Subcutaneous abdominal adipose tissue (tissue), 5 donors: Measurements from ENCODE around the gene FPR2.
A peak's percentile ranks its signal among the peaks of the same experiment; 100 is the strongest.

Experiments used
- H3K27ac ChIP-seq: one replicate; pipeline ENCODE4 v1.7.0; 2013; ENCODE audit warnings: low read depth, mild to moderate bottlenecking, inconsistent platforms, low read length, moderate library complexity
- H3K27me3 ChIP-seq, 5 donors: one replicate each; pipeline ENCODE4 v1.7.0; 2013; ENCODE audit warnings: low read length in 5 of 5, inconsistent platforms in 1 of 5; ENCODE audit not compliant: control insufficient read depth in 5 of 5, insufficient read depth in 4 of 5
- H3K36me3 ChIP-seq, 5 donors: one replicate each; pipeline ENCODE4 v1.7.0; 2013; ENCODE audit warnings: low read length in 5 of 5; ENCODE audit not compliant: control insufficient read depth in 5 of 5, insufficient read depth in 5 of 5
- H3K4me1 ChIP-seq, 5 donors: one replicate each; pipeline ENCODE4 v1.7.0; 2013; ENCODE audit warnings: low read length in 5 of 5, mild to moderate bottlenecking in 3 of 5, moderate library complexity in 1 of 5; ENCODE audit not compliant: control insufficient read depth in 5 of 5, insufficient read depth in 5 of 5
- H3K4me3 ChIP-seq, 5 donors: one replicate each; pipeline ENCODE4 v1.7.0; 2013; ENCODE audit warnings: low read length in 5 of 5, low read depth in 1 of 5
- H3K9ac ChIP-seq, 5 donors: one replicate each; pipeline ENCODE4 v1.7.0; 2013; ENCODE audit warnings: low read length in 5 of 5, mild to moderate bottlenecking in 4 of 5, moderate library complexity in 3 of 5
- H3K9me3 ChIP-seq, 5 donors: one replicate each; pipeline ENCODE4 v1.7.0; 2013; ENCODE audit warnings: low read length in 5 of 5; ENCODE audit not compliant: control insufficient read depth in 5 of 5
- donor health status: healthy.
- donor health status: healthy.
- donor health status: healthy.
- donor health status: healthy.
- donor health status: healthy.

FPR2 gene

GRCh38 chr19:51739466-51740213 lies 21.3 kb upstream of the FPR2 start:
- Histone ChIP-seq H3K4me3 (no peak overlapping the region), H3K9ac (no peak overlapping the region), H3K4me1 (peaks cover 0 to 6% (median 0%) of the 10 kb centered on the region in 5 donors), H3K36me3 (no peaks in the 10 kb centered on the region), H3K27me3 (peaks cover 4 to 18% (median 11%) of the 10 kb centered on the region in 5 donors), H3K27ac (no peak overlapping the region), H3K9me3 (no peaks in the 10 kb centered on the region)

DNA sequence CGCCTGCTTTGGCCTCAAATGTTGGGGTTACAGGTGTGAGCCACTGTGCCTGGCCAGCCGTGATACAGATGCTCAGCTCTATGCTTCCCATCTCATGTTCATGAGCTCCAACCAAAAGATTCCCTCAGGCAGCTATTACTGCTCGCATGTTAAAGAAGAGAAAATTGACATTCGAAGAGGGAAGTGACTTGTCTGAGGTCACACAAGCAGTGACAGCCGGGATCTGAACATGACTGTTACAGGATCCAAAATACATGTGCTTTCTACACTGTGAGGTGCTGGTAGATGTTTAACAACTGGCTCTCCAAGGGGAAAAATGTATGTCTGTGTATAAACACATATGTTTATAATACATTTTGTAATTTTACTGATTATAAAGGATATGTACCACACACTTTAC lies 20.6 kb upstream of the FPR2 start:
- H3K9me3 ChIP-seq, result no peaks in the 10 kb centered on the region
- no peak overlapping the region for H3K4me3 ChIP-seq
- peaks cover 0 to 6% (median 0%) of the 10 kb centered on the region in 5 donors for H3K4me1 ChIP-seq
- no peaks in the 10 kb centered on the region for H3K36me3 ChIP-seq
- H3K27ac ChIP-seq, result no peak overlapping the region
- H3K9ac ChIP-seq, result no peak overlapping the region
- H3K27me3 ChIP-seq, result peaks cover 4 to 18% (median 11%) of the 10 kb centered on the region in 5 donors

DNA sequence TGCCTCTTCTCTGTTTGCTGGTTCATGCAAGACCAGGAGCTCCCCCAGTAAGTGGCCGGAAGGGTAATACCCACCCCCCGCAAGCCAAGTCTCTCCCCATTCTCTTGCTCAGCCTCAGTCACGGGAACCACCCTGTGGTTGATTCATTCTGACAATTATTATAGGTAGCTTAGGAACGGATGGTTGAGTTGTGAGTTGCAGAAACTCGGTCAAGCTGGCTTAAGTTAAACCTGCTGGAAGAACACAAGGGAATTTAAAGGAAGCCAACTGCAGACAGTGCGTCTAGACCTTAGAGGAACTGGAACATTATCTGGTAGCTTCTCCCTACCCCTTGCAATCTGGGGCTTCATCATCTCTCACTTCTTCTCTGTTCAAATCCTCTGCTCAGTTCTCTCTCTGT lies 18.2 kb upstream of the FPR2 start:
- no peaks in the 10 kb centered on the region for H3K4me1 ChIP-seq
- H3K36me3 ChIP-seq, result peaks cover 0 to 5% (median 0%) of the 10 kb centered on the region in 5 donors

DNA sequence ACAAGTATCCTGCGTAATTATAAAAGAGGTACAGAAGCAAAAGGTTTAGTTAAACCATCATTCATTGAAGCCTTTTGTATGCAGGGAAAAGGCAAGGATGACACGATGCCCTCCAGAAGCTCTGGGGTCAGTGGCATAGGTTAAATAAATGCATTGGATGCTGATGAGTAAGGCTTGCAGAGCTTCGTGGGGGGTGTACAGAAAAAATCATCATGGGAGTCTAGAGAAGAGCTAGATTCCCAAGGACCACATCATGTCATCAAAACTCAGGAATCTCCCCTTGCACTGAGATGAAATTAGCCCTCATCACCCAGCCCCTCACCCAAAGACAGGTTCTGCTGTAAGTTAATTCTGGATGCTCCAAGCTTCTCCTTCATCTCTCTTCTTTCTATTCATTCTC lies 17.6 kb upstream of the FPR2 start:
- H3K36me3 ChIP-seq, result peaks cover 0 to 5% (median 0%) of the 10 kb centered on the region in 5 donors
- no peak overlapping the region for H3K27ac ChIP-seq
- no peaks in the 10 kb centered on the region for H3K9me3 ChIP-seq
- H3K4me3 ChIP-seq, result no peak overlapping the region
- H3K4me1 ChIP-seq, result no peaks in the 10 kb centered on the region
- peaks cover 0 to 10% (median 7%) of the 10 kb centered on the region in 5 donors for H3K27me3 ChIP-seq
- H3K9ac ChIP-seq, result no peak overlapping the region

More for the DNA sequence above, 18.2 kb upstream of the FPR2 start:
- H3K27ac ChIP-seq, result no peak overlapping the region
- H3K27me3 ChIP-seq, result peaks cover 0 to 10% (median 7%) of the 10 kb centered on the region in 5 donors
- no peak overlapping the region for H3K9ac ChIP-seq
- H3K9me3 ChIP-seq, result no peaks in the 10 kb centered on the region
- H3K4me3 ChIP-seq, result no peak overlapping the region

- H3K4me3 ChIP-seq, result no peak overlapping the region
- H3K36me3 ChIP-seq, result peaks cover 0 to 5% (median 0%) of the 10 kb centered on the region in 5 donors
- no peak overlapping the region for H3K9ac ChIP-seq
- no peaks in the 10 kb centered on the region for H3K4me1 ChIP-seq
- H3K9me3 ChIP-seq, result no peaks in the 10 kb centered on the region
- no peak overlapping the region for H3K27ac ChIP-seq
- peaks cover 0 to 4% (median 0%) of the 10 kb centered on the region in 5 donors for H3K27me3 ChIP-seq
Observed at GRCh38 chr19:51746731-51747130, 14.2 kb upstream of the FPR2 start.

DNA sequence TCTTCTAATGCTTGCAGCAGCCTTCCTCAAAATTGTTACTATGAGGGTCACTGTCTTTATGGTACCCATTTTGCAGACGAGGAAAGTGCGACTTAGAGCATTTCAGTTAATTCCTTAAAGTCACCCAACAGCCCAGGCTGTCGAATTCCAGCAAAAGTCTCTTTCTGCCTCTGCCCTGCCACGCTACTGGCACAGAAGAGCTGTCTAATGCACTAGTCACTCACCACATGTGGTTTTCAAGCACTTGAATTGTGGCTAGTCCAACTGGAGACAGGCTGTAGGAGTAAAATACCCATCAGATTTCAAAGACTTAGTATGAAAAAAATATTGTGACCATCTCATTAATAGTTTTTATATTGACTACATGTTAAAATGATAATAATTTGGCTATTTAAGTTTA lies 11.0 kb upstream of the FPR2 start:
- H3K9ac ChIP-seq, result no peak overlapping the region
- H3K4me3 ChIP-seq, result no peak overlapping the region
- H3K27ac ChIP-seq, result no peak overlapping the region

DNA sequence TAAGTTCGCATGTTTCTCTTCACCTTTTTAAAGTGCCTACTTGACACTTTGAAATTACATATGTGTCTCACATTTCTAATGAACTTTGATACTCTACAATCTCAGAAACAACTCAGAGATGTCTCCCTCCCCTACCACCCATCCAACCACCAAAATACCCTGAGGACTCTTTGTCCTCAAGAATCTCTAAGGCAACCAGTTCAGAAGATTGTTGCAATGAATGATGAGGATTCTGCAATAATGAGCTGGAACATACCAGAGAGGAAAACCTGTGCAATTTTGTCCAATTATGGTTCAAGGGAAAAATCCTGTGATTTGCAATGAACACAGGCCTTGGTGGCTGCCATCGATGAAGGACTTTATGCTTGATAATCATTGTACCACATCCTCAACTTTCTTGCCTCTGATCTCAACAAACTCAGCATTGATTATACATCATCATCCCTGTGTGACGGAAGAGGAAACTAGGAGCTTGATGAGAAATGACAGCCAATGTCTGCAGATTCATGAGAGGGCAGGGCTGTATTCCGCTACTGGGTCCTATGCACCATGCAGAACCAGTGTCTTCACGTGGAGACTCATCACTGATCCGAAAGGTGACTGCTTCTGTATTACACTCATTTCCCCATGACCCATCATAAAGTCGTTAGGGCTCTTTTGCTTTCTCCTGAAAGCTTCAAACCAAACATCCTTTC lies 10.4 kb upstream of the FPR2 start:
- Histone ChIP-seq H3K27ac (no peak overlapping the region), H3K4me3 (peak overlapping the region in 2 of 5 donors; percentile 0 to 29), H3K4me1 (peaks cover 0 to 4% (median 0%) of the 10 kb centered on the region in 5 donors), H3K36me3 (peaks cover 0 to 5% (median 0%) of the 10 kb centered on the region in 5 donors), H3K27me3 (peaks cover 0 to 5% (median 0%) of the 10 kb centered on the region in 5 donors), H3K9ac (no peak overlapping the region), H3K9me3 (no peaks in the 10 kb centered on the region)

More for the DNA sequence above, 11.0 kb upstream of the FPR2 start:
- no peaks in the 10 kb centered on the region for H3K9me3 ChIP-seq
- H3K36me3 ChIP-seq, result peaks cover 0 to 5% (median 0%) of the 10 kb centered on the region in 5 donors
- peaks cover 0 to 4% (median 0%) of the 10 kb centered on the region in 5 donors for H3K4me1 ChIP-seq
- peaks cover 0 to 2% (median 0%) of the 10 kb centered on the region in 5 donors for H3K27me3 ChIP-seq

GRCh38 chr19:51751655-51752054 lies 9.3 kb upstream of the FPR2 start, which contains the start of gene FPR1:
TSS of gene FPR1 (minus strand) at chr19:51751878. CDS start at chr19:51746994, 4,884 bp downstream.
- Histone ChIP-seq H3K36me3 (peaks cover 0 to under 1% (median 0%) of the 10 kb centered on the region in 5 donors), H3K27ac (no peak within 1 kb of the TSS), H3K9ac (no peak within 1 kb of the TSS), H3K4me1 (peaks cover 0 to 4% (median 0%) of the 10 kb centered on the region in 5 donors), H3K4me3 (peak within 1 kb of the TSS in 2 of 5 donors; percentile 0 to 29), H3K9me3 (no peaks in the 10 kb centered on the region), H3K27me3 (peaks cover 0 to 5% (median 3%) of the 10 kb centered on the region in 5 donors)

DNA sequence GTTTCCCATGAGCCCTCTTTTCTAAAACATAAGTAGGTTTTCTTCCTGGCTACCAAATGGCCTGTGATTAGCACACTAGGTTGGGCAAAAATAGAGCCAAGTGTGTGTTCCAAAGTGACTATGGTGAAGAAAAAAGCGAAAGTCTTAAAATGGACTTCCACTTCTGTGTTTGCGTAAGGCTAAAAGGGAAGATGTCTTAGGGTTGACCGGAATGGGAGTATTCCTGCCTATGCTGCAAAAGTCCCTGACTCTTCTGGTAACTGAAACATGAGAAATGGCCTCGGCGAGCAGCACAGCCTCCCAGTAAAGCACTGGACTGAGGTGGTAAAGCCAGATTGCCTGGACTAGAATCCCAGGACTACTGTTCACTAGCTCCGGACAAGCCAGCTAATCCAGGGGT lies 6.9 kb upstream of the FPR2 start:
- no peaks in the 10 kb centered on the region for H3K9me3 ChIP-seq
- H3K4me3 ChIP-seq, result no peak overlapping the region
- no peak overlapping the region for H3K27ac ChIP-seq

GRCh38 chr19:51754770-51755169 lies 6.2 kb upstream of the FPR2 start:
- Histone ChIP-seq H3K4me3 (no peak overlapping the region), H3K4me1 (peaks cover 0 to 4% (median 0%) of the 10 kb centered on the region in 5 donors), H3K27me3 (peaks cover 0 to 5% (median 3%) of the 10 kb centered on the region in 5 donors), H3K9ac (no peak overlapping the region), H3K27ac (no peak overlapping the region), H3K36me3 (no peaks in the 10 kb centered on the region), H3K9me3 (no peaks in the 10 kb centered on the region)

More for the DNA sequence above, 6.9 kb upstream of the FPR2 start:
- Histone ChIP-seq H3K4me1 (peaks cover 0 to 4% (median 0%) of the 10 kb centered on the region in 5 donors), H3K9ac (no peak overlapping the region), H3K27me3 (peaks cover 0 to 5% (median 3%) of the 10 kb centered on the region in 5 donors), H3K36me3 (no peaks in the 10 kb centered on the region)
